Measurements from ENCODE around the gene TIMD4. TPM values are rescaled to one million over a fixed set of nuclear protein-coding genes. Genes with fewer than 3 reads are reported as not detected.

TIMD4 gene
- total RNA-seq (5.1 TPM), polyA plus RNA-seq (1 to 10 TPM in 3 of 4 donors, under 1 TPM in 1; 0.83 to 4.6 (median 3.2) TPM)

DNA sequence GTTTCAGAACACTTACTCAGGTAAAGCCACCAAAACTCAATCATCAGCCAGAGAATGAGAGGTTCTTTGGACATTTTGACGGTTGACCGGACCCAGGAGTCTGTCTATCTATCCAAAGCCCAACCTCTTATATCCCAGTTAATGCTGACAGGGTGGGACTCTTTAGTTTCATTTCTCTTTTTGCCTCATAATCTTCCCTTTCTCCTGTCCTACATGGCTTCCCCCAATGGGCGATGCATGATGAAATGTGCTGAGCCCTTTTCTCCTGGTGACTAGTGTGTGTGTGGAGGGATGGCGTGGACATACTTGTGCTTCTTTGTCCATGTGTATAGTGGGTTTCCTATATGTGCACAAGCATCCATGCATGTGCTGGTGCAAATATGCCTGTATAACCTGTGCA is at the start of gene TIMD4:
Gene TIMD4, minus strand, starts transcription at position 102 of the 400 bp plus-strand sequence. Its CDS starts 28 bp downstream, at position 74.
- peaks cover 4% of the 10 kb centered on the region for H3K36me3 ChIP-seq (ENCODE audit: control insufficient read depth, insufficient read depth, low read length)
- no peaks in the 10 kb centered on the region for H3K4me1 ChIP-seq (ENCODE audit: control insufficient read depth, insufficient read depth, low read length, poor library complexity, severe bottlenecking)
- no peak within 1 kb of the TSS for H3K4me3 Mint-ChIP-seq
- H3K27ac Mint-ChIP-seq: peak within 1 kb of the TSS in 1 of 3 donors; percentile 14
- peaks cover 25% of the 10 kb centered on the region for H3K36me3 Mint-ChIP-seq
- ATAC-seq (ENCODE audit: low read depth in 2 of 2) (no peak), DNase-seq (no peak)
- H3K9me3 ChIP-seq (ENCODE audit: control insufficient read depth in 2 of 2, low read length in 2 of 2): no peaks in the 10 kb centered on the region
- no peak within 1 kb of the TSS for H3K27ac ChIP-seq (ENCODE audit: insufficient read depth, low read length, poor library complexity, severe bottlenecking)
- H3K4me3 ChIP-seq (ENCODE audit: low read depth, low read length): no peak within 1 kb of the TSS
- no peaks in the 10 kb centered on the region for H3K27me3 Mint-ChIP-seq
- no peaks in the 10 kb centered on the region for H3K27me3 ChIP-seq (ENCODE audit: control insufficient read depth, insufficient read depth, low read length)
- H3K9me3 Mint-ChIP-seq: peaks cover 0 to 4% (median 1%) of the 10 kb centered on the region in 7 donors
- H3K4me1 Mint-ChIP-seq: peaks cover 0 to 6% (median 2%) of the 10 kb centered on the region in 4 donors

DNA sequence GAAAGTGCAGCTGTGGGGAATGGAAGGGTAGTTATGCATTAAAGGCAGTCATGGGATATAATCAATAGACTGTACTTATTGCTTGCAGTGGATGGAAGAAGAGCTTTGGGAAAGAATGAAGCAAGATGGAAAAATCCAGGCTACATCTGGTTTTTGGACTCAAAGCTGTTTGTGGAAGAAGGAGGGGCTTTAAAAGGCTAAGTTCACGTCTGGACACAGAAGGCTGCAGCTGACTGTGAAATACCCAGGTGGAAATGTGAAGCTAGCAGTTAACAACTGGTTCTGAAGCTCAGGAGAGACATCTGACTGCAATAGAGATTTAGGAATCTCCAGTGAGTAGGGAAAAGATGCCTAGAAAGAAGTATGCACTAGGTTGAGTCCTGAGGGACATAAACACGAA is 43.2 kb upstream of the TIMD4 start:
- no peak overlapping the region for H3K4me3 Mint-ChIP-seq
- H3K36me3 Mint-ChIP-seq: peaks cover 33% of the 10 kb centered on the region
- no peaks in the 10 kb centered on the region for H3K27me3 ChIP-seq (ENCODE audit: control insufficient read depth, insufficient read depth, low read length)
- H3K27ac Mint-ChIP-seq: no peak overlapping the region
- H3K27me3 Mint-ChIP-seq: peaks cover 5% of the 10 kb centered on the region
- no peaks in the 10 kb centered on the region for H3K9me3 ChIP-seq (ENCODE audit: control insufficient read depth in 2 of 2, low read length in 2 of 2)
- H3K4me3 ChIP-seq (ENCODE audit: low read depth, low read length): no peak overlapping the region
- H3K9me3 Mint-ChIP-seq: peaks cover 0 to 10% (median 3%) of the 10 kb centered on the region in 7 donors
- H3K4me1 ChIP-seq (ENCODE audit: control insufficient read depth, insufficient read depth, low read length, poor library complexity, severe bottlenecking): no peaks in the 10 kb centered on the region
- DNase-seq: no peak
- no peak overlapping the region for H3K27ac ChIP-seq (ENCODE audit: insufficient read depth, low read length, poor library complexity, severe bottlenecking)
- peaks cover 4% of the 10 kb centered on the region for H3K36me3 ChIP-seq (ENCODE audit: control insufficient read depth, insufficient read depth, low read length)
- no peak for ATAC-seq (ENCODE audit: low read depth in 2 of 2)
- peaks cover 0 to 4% (median 3%) of the 10 kb centered on the region in 4 donors for H3K4me1 Mint-ChIP-seq

DNA sequence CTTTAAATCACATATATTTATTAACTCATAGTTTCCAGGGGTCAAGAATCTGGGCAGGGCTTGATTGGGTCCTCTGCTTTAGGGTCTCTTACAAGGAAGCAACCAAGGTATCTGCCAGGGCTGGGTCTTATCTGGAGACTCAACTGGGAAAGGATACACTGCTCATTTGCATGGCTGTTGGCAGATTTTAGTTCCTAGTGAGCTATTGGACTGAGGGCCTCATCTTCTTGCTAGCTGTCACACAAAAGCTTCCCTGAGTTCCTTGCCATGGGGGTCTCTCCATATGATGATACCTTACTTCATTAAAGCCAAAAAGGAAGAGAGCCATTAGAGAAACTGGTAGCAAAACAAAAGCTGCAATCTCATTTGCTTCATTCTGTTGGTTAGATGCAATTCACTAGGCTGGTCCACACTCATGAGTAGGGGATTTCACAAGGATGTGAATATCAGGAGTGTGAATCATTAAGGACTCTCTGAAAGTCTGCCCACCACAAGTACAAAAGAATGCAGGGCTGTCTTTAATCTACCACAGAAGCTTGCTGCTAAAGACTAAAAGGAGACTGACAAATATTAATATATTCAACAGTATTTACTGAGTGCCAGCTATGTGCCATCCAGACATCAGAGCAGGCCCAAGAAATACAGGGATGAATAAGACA is 42.0 kb upstream of the TIMD4 start:
- Histone ChIP-seq H3K36me3 (ENCODE audit: control insufficient read depth, insufficient read depth, low read length) (peaks cover 8% of the 10 kb centered on the region), H3K4me3 (ENCODE audit: low read depth, low read length) (no peak overlapping the region), H3K27me3 (ENCODE audit: control insufficient read depth, insufficient read depth, low read length) (no peaks in the 10 kb centered on the region), H3K9me3 (ENCODE audit: control insufficient read depth in 2 of 2, low read length in 2 of 2) (peaks cover 0 to 3% of the 10 kb centered on the region in 2 experiments), H3K27ac (ENCODE audit: insufficient read depth, low read length, poor library complexity, severe bottlenecking) (no peak overlapping the region), H3K4me1 (ENCODE audit: control insufficient read depth, insufficient read depth, low read length, poor library complexity, severe bottlenecking) (no peaks in the 10 kb centered on the region)
- H3K36me3 Mint-ChIP-seq: peaks cover 40% of the 10 kb centered on the region
- DNase-seq: no peak
- ATAC-seq (ENCODE audit: low read depth in 2 of 2): no peak
- H3K27ac Mint-ChIP-seq: no peak overlapping the region
- H3K4me3 Mint-ChIP-seq: no peak overlapping the region
- H3K4me1 Mint-ChIP-seq: peaks cover 0 to 4% (median 3%) of the 10 kb centered on the region in 4 donors
- H3K27me3 Mint-ChIP-seq: peaks cover 10% of the 10 kb centered on the region
- H3K9me3 Mint-ChIP-seq: peaks cover 3 to 21% (median 7%) of the 10 kb centered on the region in 7 donors

DNA sequence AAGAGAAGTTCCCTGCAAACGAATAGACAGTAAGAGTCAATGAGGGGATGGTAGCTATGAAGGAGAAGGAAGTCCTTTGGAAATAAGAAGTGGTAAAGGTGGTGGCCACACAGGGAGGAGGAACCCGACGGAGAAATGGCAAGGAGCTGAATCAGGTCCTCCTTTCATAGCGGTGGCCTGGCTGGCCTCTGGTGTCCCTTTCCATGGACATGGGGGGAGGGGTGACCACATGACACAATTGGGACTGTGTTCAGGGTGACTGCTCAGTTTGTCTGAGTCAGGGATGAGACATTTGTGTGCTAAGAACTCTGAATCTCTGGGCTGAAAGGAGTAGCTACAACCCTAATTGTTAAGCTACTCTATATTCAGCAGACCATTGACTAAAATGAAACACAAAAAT is 28.7 kb upstream of the TIMD4 start:
- H3K4me3 Mint-ChIP-seq: no peak overlapping the region
- peaks cover 0 to 7% (median 2%) of the 10 kb centered on the region in 4 donors for H3K4me1 Mint-ChIP-seq
- peaks cover 0 to 4% (median 2%) of the 10 kb centered on the region in 7 donors for H3K9me3 Mint-ChIP-seq
- ATAC-seq (ENCODE audit: low read depth in 2 of 2): no peak
- DNase-seq: no peak
- Histone ChIP-seq H3K27ac (ENCODE audit: insufficient read depth, low read length, poor library complexity, severe bottlenecking) (no peak overlapping the region), H3K27me3 (ENCODE audit: control insufficient read depth, insufficient read depth, low read length) (no peaks in the 10 kb centered on the region), H3K4me3 (ENCODE audit: low read depth, low read length) (no peak overlapping the region), H3K9me3 (ENCODE audit: control insufficient read depth in 2 of 2, low read length in 2 of 2) (peaks cover 0 to 1% of the 10 kb centered on the region in 2 experiments), H3K36me3 (ENCODE audit: control insufficient read depth, insufficient read depth, low read length) (no peaks in the 10 kb centered on the region), H3K4me1 (ENCODE audit: control insufficient read depth, insufficient read depth, low read length, poor library complexity, severe bottlenecking) (no peaks in the 10 kb centered on the region)
- H3K27me3 Mint-ChIP-seq: no peaks in the 10 kb centered on the region
- peaks cover 11% of the 10 kb centered on the region for H3K36me3 Mint-ChIP-seq
- H3K27ac Mint-ChIP-seq: no peak overlapping the region

DNA sequence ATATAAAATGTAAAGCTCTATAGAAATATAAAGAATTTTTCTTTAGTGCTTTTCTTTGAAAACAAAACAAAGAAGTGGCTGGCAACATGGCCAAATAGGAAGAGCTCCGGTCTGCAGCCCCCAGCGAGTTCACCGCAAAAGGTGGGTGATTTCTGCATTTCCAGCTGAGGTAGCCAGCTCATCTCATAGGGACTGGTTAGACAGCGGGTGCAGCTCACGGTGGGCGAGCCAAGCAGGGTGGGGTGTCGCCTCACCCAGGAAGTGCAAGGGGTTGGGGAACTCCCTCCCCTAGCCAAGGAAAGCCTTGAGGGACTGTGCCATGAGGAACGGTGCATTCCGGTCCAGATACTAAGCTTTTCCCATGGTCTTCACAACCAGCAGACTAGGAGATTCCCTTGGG is 21.0 kb upstream of the TIMD4 start:
- Histone ChIP-seq H3K9me3 (ENCODE audit: control insufficient read depth in 2 of 2, low read length in 2 of 2) (no peaks in the 10 kb centered on the region), H3K4me1 (ENCODE audit: control insufficient read depth, insufficient read depth, low read length, poor library complexity, severe bottlenecking) (no peaks in the 10 kb centered on the region), H3K36me3 (ENCODE audit: control insufficient read depth, insufficient read depth, low read length) (no peaks in the 10 kb centered on the region), H3K27ac (ENCODE audit: insufficient read depth, low read length, poor library complexity, severe bottlenecking) (no peak overlapping the region), H3K4me3 (ENCODE audit: low read depth, low read length) (no peak overlapping the region), H3K27me3 (ENCODE audit: control insufficient read depth, insufficient read depth, low read length) (no peaks in the 10 kb centered on the region)
- Mint-ChIP-seq H3K27me3 (peaks cover 12% of the 10 kb centered on the region), H3K27ac (no peak overlapping the region), H3K9me3 (peaks cover 0 to 5% (median 0%) of the 10 kb centered on the region in 7 donors), H3K4me1 (peaks cover 0 to 10% (median 2%) of the 10 kb centered on the region in 4 donors), H3K4me3 (no peak overlapping the region), H3K36me3 (peaks cover 15% of the 10 kb centered on the region)
- ATAC-seq (ENCODE audit: low read depth in 2 of 2): no peak
- DNase-seq: no peak

DNA sequence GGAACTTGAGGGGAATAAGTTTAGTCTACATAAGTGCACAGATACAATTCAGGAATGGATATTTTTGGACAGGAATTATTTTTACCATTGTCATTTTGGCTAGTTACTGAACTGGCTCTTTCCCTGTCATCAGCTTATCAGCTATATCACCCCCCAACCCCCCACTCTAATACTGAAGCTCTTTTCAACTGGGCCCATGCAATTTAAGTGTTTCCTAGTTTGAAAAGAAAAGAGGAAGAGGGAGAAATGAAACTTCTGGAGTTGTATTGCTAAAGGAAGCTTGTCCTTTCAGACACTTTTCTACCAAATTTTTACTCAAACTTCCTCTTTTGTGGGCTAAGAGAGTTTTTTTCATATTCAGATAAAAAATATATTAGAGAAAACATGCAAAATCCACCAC is 18.5 kb upstream of the TIMD4 start:
- no peaks in the 10 kb centered on the region for H3K36me3 ChIP-seq (ENCODE audit: control insufficient read depth, insufficient read depth, low read length)
- H3K27ac ChIP-seq (ENCODE audit: insufficient read depth, low read length, poor library complexity, severe bottlenecking): no peak overlapping the region
- peaks cover 0 to 2% (median 0%) of the 10 kb centered on the region in 4 donors for H3K4me1 Mint-ChIP-seq
- H3K27me3 ChIP-seq (ENCODE audit: control insufficient read depth, insufficient read depth, low read length): no peaks in the 10 kb centered on the region
- H3K9me3 Mint-ChIP-seq: peaks cover 0 to 4% (median 0%) of the 10 kb centered on the region in 7 donors
- ATAC-seq (ENCODE audit: low read depth in 2 of 2) (no peak), DNase-seq (no peak)
- H3K4me1 ChIP-seq (ENCODE audit: control insufficient read depth, insufficient read depth, low read length, poor library complexity, severe bottlenecking): no peaks in the 10 kb centered on the region
- H3K27ac Mint-ChIP-seq: no peak overlapping the region
- H3K27me3 Mint-ChIP-seq: peaks cover 12% of the 10 kb centered on the region
- peaks cover 24% of the 10 kb centered on the region for H3K36me3 Mint-ChIP-seq
- H3K4me3 Mint-ChIP-seq: no peak overlapping the region
- H3K9me3 ChIP-seq (ENCODE audit: control insufficient read depth in 2 of 2, low read length in 2 of 2): no peaks in the 10 kb centered on the region
- no peak overlapping the region for H3K4me3 ChIP-seq (ENCODE audit: low read depth, low read length)

DNA sequence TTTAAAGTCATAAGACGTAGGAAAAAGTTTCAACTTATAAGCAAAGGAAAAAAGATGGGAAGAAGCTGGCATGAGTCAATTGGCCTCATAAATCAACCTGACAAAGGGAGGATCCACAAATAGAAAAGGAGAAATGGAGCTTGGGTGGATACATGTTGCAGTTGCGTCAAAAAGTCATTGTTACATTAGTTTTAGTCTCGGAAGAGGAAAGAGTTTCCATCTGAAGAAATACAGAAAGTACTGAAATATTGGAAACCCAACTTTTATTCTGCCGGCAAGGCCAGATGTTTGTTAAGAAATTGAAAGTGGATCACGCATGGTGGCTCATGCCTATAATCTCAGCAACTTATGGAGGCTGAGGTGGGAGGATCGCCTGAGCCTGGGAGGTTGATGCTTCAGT is 11.3 kb upstream of the TIMD4 start:
- H3K36me3 Mint-ChIP-seq: peaks cover 32% of the 10 kb centered on the region
- H3K27ac Mint-ChIP-seq: no peak overlapping the region
- Histone ChIP-seq H3K4me3 (ENCODE audit: low read depth, low read length) (no peak overlapping the region), H3K9me3 (ENCODE audit: control insufficient read depth in 2 of 2, low read length in 2 of 2) (no peaks in the 10 kb centered on the region), H3K27ac (ENCODE audit: insufficient read depth, low read length, poor library complexity, severe bottlenecking) (no peak overlapping the region), H3K27me3 (ENCODE audit: control insufficient read depth, insufficient read depth, low read length) (no peaks in the 10 kb centered on the region), H3K4me1 (ENCODE audit: control insufficient read depth, insufficient read depth, low read length, poor library complexity, severe bottlenecking) (no peaks in the 10 kb centered on the region), H3K36me3 (ENCODE audit: control insufficient read depth, insufficient read depth, low read length) (no peaks in the 10 kb centered on the region)
- peaks cover 0 to 4% (median 0%) of the 10 kb centered on the region in 7 donors for H3K9me3 Mint-ChIP-seq
- DNase-seq: no peak
- H3K4me1 Mint-ChIP-seq: peaks cover 0 to 7% (median under 1%) of the 10 kb centered on the region in 4 donors
- H3K27me3 Mint-ChIP-seq: peaks cover 4% of the 10 kb centered on the region
- H3K4me3 Mint-ChIP-seq: no peak overlapping the region
- no peak for ATAC-seq (ENCODE audit: low read depth in 2 of 2)

All from CD4-positive, CD25-positive, alpha-beta regulatory T cell (primary cell).